GM21723 (cell line): ENCODE measurements around the gene GABRR1.
"Not testable (repeated sequence)": the region's sequence is repeated elsewhere in the genome, so short reads cannot be mapped to it uniquely, and the experiment has no call there.

Experiments
- ATAC-seq: cut with Tn5 transposase; IDR thresholded peaks from one replicate; pipeline ENCODE4 v1.9.1; 2021; ENCODE audit warnings: mild to moderate bottlenecking, moderate library complexity; ENCODE audit not compliant: unreplicated experiment

GABRR1 gene

DNA sequence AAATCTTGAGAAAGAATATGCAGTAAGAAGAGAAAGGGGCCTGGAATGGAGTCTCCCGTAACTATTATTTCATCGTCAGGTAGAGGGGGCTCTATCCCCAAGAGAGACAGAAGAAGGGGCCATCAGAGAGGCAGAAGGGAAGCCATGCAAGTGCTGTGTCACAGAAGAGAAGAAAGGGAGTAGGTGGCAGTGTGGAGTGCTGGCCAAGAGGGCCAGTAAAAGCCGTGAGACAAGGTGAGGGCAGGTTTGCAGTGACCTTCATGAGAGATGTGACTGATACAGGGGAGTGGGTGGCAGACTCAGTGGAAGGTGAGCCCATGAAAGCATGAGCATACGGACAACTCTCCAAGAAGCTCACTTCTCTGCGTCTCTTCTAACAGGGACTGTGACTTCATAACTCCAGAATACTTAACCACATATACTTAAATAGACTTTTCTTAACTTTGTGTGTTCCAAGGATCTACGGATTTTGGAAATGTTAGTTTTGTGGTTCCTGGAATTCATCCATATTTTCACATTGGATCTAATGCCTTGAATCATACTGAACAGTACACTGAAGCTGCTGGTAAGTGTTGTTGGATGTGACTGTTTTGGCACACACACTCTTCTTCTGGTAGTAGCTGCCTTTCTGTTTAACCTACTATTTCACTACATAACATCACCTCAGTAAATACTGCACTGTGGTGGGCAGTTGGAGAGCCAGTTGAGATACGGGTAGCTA lies 55.7 kb downstream of the GABRR1 start:
- ATAC-seq, result no peak

DNA sequence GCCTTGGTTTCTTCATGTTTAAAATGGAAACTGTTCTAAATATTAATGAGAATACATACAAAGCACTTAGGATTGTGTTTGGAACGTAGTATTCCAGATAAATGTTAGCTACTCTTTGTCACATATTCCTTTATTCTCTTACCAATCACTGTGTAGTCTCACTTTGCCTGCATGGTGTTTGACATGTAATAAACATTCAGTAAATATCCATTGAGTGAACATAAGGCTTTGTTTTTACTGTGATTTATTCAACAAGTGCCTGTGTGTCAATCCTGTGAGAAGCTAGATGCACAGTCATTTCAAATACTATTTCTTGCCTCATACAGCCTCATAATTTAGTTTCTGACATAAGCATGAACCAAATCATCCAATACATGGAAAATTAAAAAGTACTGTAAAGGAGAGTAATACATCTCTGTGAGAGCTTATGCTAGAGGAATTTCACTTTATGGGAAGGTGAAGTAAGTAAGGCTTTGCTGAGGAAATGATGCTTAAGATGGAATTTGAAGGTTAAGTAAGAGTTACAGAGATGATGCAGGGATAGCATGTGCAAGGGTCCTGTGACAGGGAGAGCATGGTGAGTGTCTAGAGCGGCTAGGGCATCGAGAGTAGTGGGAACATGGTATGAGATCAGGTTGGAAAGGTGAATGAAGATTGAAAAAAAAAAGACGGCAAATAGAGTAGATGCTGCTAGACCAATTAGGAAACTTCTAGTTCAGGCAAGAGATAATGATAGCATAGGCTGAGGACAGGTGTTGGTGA lies 56.6 kb downstream of the GABRR1 start:
- ATAC-seq, result no peak

DNA sequence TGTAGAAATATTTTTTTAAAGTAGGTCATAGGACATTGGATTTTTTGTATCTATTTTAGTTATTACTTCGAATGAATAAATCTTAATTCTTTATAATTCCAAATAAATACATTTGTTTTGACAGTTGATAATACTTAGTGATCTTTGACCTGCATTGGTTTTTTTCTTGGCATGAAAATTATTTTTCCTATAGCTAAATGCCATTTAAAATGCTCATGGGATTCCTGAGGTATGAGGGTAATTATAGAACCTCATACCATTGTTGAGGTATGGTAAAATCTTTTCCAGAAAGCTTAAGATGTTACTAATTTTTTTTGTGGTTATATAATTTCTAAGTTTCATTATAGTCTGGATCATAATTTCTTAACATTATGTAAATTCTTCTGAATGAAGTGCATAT lies 63.0 kb downstream of the GABRR1 start:
- no peak for ATAC-seq

DNA sequence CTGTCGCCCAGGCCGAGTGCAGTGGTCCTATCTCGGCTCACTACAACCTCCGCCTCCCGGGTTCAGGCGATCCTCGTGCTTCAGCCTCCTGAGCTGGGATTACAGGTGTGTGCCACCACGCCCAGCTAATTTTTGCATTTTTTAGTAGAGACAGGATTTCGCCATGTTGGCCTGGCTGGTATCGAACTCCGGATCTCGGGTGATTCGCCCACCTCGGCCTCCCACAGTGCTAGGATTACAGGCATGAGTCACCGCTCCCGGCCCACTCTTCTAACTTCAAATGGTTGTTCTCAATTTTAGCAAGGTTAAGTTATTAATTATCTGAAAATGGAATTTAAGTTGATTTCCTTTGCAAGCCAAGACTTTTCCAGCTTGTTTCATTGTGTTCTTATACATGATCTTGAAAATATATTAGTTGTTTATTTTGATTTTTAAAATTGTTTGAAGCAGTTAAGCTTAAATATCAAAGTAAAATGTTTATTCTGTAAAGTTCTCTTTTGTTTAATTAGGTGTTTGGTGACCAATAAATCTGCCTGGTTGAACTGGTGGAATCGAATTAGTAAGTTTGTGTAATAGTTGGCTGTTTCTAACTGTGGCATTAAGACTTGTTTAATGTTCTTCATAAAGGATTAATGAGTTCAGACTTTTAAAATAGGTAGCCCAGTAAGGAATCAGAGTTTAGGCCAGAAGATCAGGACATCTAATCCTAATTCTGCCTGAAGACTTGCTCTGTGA lies 69.0 kb downstream of the GABRR1 start:
- no peak for ATAC-seq

DNA sequence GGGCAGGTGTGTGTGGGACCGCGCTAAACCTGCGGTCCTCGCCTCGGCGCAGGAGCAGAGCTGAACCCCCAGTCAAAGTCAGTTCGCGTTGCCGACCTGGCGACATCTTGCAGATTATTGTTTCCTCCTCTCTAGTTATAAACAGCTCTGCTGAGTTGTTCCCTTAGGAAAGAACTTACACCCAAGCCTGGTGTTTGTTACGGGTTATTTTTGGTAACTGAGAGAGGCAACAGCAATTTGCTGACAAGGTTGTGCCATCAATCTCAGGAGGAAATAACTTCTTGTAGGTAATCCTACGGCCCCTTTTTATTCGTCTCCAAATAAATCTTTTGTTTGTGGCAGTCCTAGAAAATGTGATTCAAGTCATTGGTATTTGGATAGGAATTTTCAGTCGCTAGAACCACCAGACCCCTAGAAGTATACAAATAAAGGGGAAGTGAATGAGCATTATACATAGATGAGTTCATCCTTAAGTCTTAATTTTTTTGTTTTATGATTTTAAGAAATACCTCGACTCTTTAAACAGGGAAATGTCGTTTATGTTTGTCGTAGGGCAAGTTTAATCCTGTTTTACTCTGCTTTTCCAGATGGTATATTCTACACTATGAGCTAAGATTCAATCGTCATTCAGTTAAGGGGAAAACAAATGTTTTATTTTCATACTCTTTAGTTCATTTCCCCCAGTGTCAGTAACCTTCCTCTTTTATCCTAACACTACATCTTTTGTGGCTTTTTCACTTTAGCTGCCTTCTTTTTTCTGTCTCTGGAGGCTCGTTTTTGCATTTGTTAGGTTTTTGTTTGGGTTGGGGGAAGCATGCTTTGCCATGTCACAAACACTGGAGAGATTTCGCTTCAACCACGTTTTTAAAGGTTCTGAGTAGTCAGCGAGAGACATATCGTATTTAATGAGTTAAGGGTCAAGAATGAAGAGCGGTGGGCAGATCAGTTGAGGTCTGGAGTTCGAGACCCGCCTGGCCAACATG lies 70.1 kb downstream of the GABRR1 start:
- ATAC-seq, result peak; percentile 21

DNA sequence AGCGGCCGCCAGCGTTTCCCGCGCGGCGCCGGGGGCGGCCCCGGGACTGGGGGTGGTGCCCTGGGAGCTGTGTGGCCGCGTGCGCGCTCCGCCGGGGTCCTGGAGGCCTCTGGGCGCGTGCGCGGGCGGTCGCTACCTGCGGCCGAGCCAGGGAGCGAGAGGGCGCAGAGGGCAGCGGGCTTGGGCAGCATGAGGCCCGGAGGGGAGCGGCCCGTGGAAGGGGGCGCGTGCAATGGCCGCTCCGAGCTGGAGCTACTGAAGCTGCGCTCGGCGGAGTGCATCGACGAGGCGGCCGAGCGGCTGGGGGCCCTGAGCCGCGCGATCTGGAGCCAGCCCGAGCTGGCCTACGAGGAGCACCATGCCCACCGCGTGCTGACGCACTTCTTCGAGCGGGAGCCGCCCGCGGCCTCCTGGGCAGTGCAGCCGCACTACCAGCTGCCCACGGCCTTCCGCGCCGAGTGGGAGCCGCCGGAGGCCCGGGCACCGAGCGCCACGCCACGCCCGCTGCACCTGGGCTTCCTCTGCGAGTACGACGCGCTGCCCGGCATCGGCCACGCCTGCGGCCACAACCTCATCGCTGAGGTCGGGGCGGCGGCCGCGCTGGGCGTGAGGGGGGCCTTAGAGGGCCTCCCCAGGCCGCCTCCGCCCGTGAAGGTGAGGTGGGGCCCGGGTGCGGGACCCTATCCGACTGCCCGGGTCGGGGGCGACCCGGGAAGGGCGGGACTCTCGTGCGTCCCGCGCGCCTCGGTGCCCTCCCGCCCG lies 71.0 kb downstream of the GABRR1 start, which contains the start of gene PM20D2:
TSS of gene PM20D2 (plus strand) at position 100 of the 762 bp plus-strand sequence. CDS start at position 190, 90 bp downstream.
- peak; percentile 77 for ATAC-seq

DNA sequence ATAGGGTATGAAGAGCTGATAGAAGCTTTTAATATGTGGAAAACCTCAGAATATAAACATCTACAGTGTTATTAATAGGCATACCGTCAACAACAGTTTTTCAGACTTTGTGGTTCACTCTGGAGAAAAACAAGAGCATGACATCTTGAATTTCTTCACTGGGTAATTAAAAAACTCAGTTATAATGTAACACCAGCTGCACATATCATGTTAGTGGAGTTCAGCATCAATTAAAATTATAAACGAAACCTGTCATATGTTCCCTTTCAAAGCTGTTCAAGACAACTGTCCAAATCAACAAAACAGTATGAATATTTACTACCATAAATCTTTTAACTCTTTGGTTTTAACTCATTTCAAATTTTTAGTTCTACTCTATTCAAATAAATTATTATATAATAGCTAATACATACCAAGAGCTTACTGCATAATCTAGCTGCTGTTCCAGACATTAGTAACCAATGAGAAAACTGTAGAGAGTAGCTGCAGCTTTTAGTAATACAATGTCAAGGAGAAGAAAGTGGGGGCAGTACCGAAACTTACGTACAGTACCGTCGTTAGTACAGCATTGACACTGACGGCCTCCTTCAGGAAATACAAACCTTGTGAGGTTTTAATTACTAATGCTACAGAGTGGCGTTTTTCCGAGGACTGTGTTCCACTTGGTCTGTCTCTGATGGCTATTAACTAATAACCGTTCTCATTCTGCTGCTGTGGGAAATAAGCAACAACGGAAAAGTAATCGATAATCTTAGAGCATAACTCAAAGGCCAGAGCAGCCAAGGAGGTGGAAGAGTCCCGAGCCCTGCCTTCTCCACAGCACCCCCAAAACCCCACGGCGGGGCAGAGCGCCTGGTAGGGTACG lies 71.8 kb downstream of the GABRR1 start:
- ATAC-seq, result peak; percentile 71

DNA sequence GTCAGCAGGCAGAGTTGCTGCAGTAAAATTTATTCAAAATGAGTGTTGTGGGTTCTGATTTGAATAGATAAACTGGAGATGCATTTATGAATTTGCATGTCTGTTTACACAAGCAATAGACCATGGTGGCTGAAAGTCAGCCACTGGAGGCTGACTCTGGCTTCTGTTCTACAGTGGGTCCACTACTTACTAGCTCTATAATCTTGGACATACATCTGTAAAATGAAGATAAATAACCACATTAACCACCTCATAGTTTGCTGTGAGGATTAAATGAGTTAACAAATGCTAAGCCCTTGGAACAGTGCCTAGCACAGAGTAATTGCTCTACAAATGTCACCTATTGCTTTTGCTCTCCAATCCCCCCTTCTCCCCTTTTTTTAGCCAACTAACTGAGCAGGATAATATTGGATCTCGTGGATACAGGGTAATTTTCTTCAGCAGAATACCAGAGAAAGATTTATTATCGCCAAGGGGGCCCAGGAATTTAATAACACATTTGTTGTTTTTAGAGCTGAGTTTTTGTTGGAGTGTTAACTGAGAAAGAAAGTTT lies 72.7 kb downstream of the GABRR1 start:
- peak; percentile 44 for ATAC-seq

DNA sequence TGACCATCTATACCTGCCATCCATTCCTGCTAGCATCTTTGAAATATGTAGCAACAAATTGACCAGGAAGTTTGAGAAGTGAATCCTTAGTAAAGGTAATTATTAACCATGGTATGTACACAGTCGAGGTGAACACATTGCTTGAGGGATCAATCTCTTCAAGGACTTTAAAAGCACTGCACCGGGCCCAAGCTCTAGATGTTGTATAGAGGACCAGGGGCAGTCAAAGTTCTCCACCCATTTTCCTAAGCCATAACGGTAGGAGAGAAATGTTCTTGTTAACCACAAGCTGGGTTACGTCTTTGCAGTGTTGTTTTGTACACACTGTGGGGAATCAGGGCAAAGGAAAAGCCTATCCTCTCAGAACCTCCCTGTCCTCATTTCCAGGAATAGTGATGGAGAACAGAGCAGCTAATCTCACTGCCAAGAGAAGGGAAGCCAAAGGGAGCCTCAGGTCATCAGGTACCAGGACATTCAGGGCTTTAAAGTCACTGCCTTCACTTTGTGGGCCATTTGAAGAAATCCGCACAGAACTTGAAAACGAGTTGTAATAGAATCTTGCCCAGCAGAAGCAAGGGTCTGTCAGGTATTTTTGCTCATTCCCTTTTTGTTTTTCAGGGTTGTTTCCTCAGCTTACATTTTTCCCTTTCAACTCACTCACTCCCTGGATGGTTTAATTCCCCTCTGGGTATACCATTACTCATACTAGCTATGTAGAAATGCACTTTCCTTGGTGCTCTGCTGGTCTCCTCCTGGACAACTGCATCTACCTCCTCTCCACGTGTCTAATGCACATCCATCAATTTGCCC lies 76.6 kb downstream of the GABRR1 start:
- no peak for ATAC-seq

DNA sequence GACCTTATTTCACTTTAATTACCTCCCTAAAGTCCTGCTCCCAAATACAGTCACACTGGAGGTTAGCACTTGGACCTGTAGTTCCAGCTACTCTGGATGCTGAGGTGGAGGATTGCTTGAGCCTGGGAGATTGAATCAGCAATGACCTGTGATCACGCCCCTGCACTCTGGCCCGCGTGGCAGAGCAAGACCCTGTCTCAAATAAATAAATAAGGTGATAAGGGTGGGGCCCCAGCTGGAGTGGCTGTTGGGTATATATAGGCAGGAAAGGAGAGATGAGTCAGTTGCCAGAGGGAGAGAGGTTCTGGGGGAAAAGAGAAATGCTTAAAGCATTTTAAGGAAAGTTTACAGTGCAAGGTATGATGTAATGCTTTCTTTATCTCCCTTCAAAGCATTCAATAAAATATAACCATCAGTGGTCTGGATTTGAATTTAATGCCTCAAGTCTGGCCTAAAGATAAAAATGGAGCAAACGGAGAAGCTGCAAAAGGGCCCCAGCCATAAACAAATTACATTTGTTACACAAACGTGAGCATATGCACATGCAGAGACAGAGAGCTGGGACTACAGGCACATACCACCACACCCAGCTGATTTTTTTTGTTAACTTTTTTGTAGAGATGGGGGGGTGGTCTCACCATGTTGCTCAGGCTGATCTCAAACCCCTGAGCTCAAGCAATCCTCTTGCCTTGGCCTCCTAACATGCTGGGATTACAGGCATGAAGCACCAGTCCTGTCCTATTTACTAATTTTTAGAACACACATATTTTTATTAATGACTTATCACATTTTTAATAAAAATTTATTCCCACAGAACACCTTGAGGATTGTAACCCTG lies 77.4 kb downstream of the GABRR1 start:
- ATAC-seq, result no peak

DNA sequence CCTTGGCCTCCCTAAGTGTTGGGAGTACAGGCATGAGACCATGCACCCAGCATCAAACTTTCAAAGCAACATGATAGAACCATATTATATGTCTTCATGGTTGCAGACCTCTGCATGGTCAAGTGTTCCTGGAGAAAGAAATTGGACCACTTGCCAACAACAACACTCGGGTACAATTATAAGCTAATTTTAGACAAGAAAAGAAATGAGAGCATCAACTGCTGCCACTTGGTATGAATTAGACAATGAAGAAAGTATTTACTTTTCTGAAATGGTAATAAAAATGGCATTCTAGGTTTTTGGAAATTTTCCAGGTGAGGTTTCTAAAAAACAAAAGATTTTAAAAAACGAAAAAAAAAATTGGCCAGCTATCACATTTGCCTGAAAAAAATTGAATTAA lies 79.0 kb downstream of the GABRR1 start:
- no peak for ATAC-seq

DNA sequence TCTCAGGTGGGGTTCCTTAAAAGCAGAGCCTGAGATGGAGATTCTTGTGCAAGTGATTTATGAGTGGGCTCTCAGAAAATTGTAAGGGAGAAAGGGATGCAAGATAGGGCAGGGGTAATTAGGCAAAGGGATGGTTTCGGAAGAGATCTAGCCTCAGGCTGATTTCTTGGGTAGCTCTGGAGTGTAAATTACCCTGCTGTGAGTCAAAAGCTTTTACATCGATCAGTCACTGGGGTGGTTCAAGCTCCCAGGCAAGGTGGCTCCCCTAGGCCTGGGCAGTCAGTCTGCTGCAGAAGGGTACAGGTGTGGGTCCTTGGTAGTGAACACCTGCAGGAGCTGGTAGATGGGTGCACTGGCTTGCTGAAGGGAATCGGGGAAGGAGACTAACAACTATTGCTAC lies 82.4 kb downstream of the GABRR1 start:
- no peak for ATAC-seq

DNA sequence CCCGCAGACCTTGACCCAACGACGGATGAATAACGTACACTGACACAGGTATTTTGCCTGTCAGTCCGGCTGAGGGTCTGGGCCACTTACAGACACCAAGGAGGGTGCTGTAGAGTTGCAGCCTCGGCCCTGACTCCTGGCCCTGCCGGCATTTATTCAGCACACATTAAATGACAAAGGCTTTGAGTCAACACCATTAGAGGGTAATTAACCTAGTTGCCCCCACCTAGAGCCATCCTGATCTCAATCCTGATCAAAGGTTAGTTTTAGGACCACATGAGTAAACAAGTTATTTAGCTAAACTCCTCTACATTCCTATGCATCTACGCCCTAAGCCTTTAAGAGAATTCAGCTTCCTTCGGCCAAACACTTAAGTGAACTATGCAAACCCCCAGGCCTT lies 83.2 kb downstream of the GABRR1 start:
- ATAC-seq, result no peak

DNA sequence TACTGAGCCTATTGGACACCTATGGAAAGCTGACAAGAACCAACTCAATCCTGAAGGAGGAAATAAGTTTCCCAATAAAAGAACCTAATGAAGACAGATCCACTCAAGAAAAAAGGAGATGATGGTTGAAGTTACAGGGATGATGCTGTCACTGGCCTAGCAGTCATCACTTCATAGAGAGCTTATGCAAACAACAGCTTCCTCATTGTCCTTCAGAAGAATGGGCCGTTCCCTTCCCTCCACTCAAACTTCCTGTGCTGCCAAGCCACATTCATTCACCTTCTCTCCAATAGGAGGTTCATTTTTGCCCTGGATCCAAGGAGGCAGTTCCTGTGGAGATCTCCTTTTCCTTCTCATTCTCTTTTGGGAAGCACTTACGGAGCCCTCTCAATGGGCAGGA lies 85.1 kb downstream of the GABRR1 start:
- ATAC-seq, result no peak

DNA sequence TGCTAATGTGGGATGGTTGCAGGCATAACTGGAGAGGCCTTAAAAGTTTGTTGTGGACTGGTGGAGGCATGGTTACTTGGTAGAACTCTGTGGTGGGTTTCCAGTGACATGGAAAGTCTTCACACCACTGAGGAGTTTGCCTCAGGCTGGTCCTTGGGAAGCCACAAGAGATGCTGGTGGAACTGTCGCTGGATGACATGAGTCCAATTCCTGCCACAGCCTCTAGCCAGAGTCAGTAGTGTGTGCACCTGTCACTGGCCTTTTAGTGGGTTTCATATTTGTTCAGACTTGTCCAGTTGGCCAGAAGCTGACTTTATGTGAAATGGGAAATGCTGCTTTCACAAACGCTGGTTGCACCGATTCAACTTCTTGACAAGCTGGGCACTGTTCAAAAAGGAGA lies 85.6 kb downstream of the GABRR1 start:
- ATAC-seq, result no peak

DNA sequence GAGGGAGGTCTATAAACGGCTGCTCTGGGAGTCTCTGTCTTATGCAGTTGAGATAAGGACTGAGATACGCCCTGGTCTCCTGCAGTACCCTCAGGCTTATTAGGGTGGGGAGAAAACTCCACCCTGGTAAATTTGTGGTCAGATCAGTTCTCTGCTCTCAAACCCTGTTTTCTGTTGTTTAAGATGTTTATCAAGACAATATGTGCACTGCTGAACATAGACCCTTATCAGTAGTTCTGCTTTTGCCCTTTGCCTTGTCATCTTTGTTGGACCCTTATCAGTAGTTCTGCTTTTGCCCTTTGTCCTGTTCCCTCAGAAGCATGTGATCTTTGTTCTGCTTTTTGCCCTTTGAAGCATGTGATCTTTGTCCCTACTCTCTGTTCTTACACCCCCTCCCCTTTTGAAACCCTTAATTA lies 88.9 kb downstream of the GABRR1 start:
- ATAC-seq, result not testable (repeated sequence)
